Endodermal cell (in vitro differentiated cells): Measurements from ENCODE around the gene SYTL5. TPM values are rescaled to one million over a fixed set of nuclear protein-coding genes. Genes with fewer than 3 reads are reported as not detected.

Experiments
- DNase-seq: peaks from one replicate; pipeline ENCODE4 v3.0.0-alpha.2; 2017
- H3K27ac ChIP-seq: 2 replicates; pipeline ENCODE4 v1.5.1; 2013; ENCODE audit warnings: mild to moderate bottlenecking, low read depth, low read length, moderate library complexity
- H3K27me3 ChIP-seq: 2 replicates; pipeline ENCODE4 v1.6.1; 2013; ENCODE audit warnings: mild to moderate bottlenecking, low read length, moderate library complexity; ENCODE audit not compliant: insufficient read depth, control insufficient read depth, poor library complexity, severe bottlenecking
- H3K36me3 ChIP-seq: 2 replicates; pipeline ENCODE4 v1.7.0; 2013; ENCODE audit warnings: mild to moderate bottlenecking, low read length, moderate library complexity; ENCODE audit not compliant: control insufficient read depth, insufficient read depth
- H3K4me1 ChIP-seq: one replicate; pipeline ENCODE4 v1.7.0; 2013; ENCODE audit warnings: low read length; ENCODE audit not compliant: control insufficient read depth, insufficient read depth
- H3K4me3 ChIP-seq: 2 replicates; pipeline ENCODE4 v1.5.1; 2013; ENCODE audit warnings: mild to moderate bottlenecking, low read length, moderate library complexity
- H3K9ac ChIP-seq: 2 replicates; pipeline ENCODE4 v1.6.1; 2013; ENCODE audit warnings: mild to moderate bottlenecking, low read length, moderate library complexity; ENCODE audit not compliant: poor library complexity, severe bottlenecking; ENCODE audit errors: extremely low read depth
- H3K9me3 ChIP-seq: 2 replicates; pipeline ENCODE4 v1.6.1; 2013; ENCODE audit warnings: mild to moderate bottlenecking, low read length, moderate library complexity; ENCODE audit not compliant: control insufficient read depth
- H3K27ac Mint-ChIP-seq: 2 replicates; pipeline ENCODE4 v1.8.0; 2020; ENCODE audit warnings: mixed read lengths
- H3K27me3 Mint-ChIP-seq: 2 replicates; pipeline ENCODE4 v1.8.0; 2021; ENCODE audit warnings: mild to moderate bottlenecking, mixed read lengths; ENCODE audit not compliant: insufficient read depth
- H3K36me3 Mint-ChIP-seq: 2 replicates; pipeline ENCODE4 v1.8.0; 2020; ENCODE audit warnings: low read depth, mixed read lengths
- H3K4me1 Mint-ChIP-seq: 2 replicates; pipeline ENCODE4 v1.8.0; 2020; ENCODE audit warnings: mixed read lengths
- H3K4me3 Mint-ChIP-seq: 2 replicates; pipeline ENCODE4 v1.8.0; 2020; ENCODE audit warnings: mild to moderate bottlenecking, moderate library complexity, mixed read lengths
- H3K9me3 Mint-ChIP-seq: 2 replicates; pipeline ENCODE4 v1.8.0; 2020; ENCODE audit warnings: mild to moderate bottlenecking, mixed read lengths
- WGBS, 2 experiments: methylation state at CpG; one replicate each; pipeline versions ENCODE4 v1.1.5 to v1.1.7; 2013; ENCODE audit warnings: missing lambda C conversion rate in 2 of 2, mixed read lengths in 1 of 2; ENCODE audit not compliant: insufficient coverage in 1 of 2, insufficient read length in 1 of 2; 5-methylcytosine and 5-hydroxymethylcytosine counted together
- long read RNA-seq, 4 experiments: library from polyadenylated mRNA in 2 of 4; library from RNA in 1 of 4; library from capped mRNA in 1 of 4; stranded (forward) in 3 of 4; unstranded in 1 of 4; transcript quantifications; one replicate each; pipeline ENCODE4 v2.0.0, GENCODE V29; 2020 to 2021; ENCODE audit warnings: inconsistent platforms in 1 of 4
- polyA plus RNA-seq, 2 experiments: library from polyadenylated mRNA; stranded (reverse); fragments of 50-300 nt; gene quantifications; one replicate each; pipeline ENCODE4 v1.2.3, GENCODE V29; 2013
- total RNA-seq, 2 donors: library from RNA; stranded (reverse); fragmentation: NEBNext Ultra II Directional in 1 of 2; extraction: Animal tissue kit (Norgen Biotek cat#: 25700) in 1 of 2; gene quantifications; 2 replicates in 1 of 2; 3 replicates in 1 of 2; pipeline ENCODE4 v1.2.1, GENCODE V29; 2021
- TF ChIP-seq, protein P1 (sequence below): fragments of 200-600 bp; sonication (generic); conservative IDR thresholded peaks from 2 replicates; pipeline ENCODE4 v1.5.0; 2021; ENCODE audit warnings: antibody characterized with exemption, mild to moderate bottlenecking

The SYTL5 gene
- 1 to 10 TPM; 8.1 to 8.6 TPM for total RNA-seq
- polyA plus RNA-seq (2013, experiment 1 of 2): 2.5 TPM
- polyA plus RNA-seq (2013, experiment 2 of 2): 3.4 TPM
- long read RNA-seq, experiment 1, partial matches to known transcripts: 2 of 5 reads
- long read RNA-seq, experiment 1, other reads (novel, unspliced or antisense): 3 of 5 reads
- long read RNA-seq, experiment 2, partial matches to known transcripts: 0 of 5 reads
- long read RNA-seq, experiment 2, other reads (novel, unspliced or antisense): 5 of 5 reads
- long read RNA-seq, experiment 3, partial matches to known transcripts: 7 of 42 reads
- long read RNA-seq, experiment 3, other reads (novel, unspliced or antisense): 35 of 42 reads
- long read RNA-seq, experiment 4: 0 reads

DNA sequence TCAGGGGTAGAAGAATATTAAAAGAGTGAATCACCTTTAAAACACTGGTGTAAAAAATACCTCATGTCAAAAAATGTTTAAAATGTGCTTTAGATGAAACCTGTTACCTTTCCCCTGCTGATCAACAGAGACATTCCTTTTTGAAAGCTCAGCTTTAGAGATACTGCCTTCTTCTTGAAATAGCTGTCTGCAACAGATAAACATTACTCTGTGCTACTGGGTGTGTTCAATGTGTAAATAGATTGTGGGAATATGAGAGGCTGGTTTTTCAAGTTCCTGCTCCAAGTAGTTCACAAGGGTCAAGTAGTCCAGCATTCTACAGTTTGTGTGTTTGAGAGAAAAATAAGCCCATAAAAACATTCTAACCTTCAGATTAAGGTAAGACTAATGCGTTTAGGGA is at the start of gene SYTL5:
TSS of gene SYTL5 (plus strand) at position 263 of the 400 bp plus-strand sequence. CDS start 27,337 bp downstream, outside the sequence.
- Histone ChIP-seq H3K27me3 (no peaks in the 10 kb centered on the region), H3K9me3 (no peaks in the 10 kb centered on the region), H3K9ac (no peak within 1 kb of the TSS), H3K4me3 (no peak within 1 kb of the TSS), H3K4me1 (no peaks in the 10 kb centered on the region), H3K27ac (no peak within 1 kb of the TSS), H3K36me3 (no peaks in the 10 kb centered on the region)
- Mint-ChIP-seq H3K4me1 (no peaks in the 10 kb centered on the region), H3K27ac (no peak within 1 kb of the TSS), H3K9me3 (peaks cover 37% of the 10 kb centered on the region), H3K36me3 (no peaks in the 10 kb centered on the region), H3K27me3 (peaks cover 2% of the 10 kb centered on the region), H3K4me3 (no peak within 1 kb of the TSS)
- no peak for DNase-seq
- no CpG with 5 or more reads among the region's 1 CpG for WGBS, 2 experiments
- TF ChIP-seq, protein P1, sequence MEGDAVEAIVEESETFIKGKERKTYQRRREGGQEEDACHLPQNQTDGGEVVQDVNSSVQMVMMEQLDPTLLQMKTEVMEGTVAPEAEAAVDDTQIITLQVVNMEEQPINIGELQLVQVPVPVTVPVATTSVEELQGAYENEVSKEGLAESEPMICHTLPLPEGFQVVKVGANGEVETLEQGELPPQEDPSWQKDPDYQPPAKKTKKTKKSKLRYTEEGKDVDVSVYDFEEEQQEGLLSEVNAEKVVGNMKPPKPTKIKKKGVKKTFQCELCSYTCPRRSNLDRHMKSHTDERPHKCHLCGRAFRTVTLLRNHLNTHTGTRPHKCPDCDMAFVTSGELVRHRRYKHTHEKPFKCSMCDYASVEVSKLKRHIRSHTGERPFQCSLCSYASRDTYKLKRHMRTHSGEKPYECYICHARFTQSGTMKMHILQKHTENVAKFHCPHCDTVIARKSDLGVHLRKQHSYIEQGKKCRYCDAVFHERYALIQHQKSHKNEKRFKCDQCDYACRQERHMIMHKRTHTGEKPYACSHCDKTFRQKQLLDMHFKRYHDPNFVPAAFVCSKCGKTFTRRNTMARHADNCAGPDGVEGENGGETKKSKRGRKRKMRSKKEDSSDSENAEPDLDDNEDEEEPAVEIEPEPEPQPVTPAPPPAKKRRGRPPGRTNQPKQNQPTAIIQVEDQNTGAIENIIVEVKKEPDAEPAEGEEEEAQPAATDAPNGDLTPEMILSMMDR: no peak

DNA sequence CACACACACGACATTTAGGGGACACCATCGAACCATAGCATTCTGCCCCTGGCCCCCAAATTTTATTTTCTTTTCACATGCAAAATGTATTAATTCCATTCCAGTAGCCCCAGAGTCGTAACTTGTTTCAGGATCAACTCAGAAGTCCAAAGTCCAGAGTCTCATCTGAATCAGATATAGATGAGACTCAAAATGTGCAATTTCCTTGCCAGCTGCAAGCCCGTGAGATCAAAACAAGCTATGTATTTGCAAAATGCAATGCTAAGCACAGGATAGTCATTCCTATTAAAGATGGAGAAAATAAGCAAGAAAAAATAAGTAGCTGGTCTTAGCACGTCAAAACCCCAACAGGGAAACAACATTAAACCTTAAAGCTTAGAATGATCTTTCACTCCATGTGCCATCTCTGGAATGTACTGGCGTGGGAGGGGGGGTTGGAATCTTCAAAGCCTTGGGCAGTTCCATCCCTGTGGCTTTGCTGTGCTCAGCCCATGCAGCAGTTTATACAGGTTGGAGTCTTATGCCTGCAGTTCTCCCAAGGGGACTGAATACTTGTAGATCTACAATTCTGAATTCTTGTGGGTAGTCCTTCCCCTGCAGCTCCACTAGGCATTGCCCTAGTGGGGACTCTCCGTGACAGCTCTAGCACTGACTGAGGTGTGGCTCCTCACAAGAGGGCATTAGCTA is 47.7 kb upstream of the SYTL5 start:
- Mint-ChIP-seq H3K36me3 (no peaks in the 10 kb centered on the region), H3K4me1 (peaks cover 8% of the 10 kb centered on the region), H3K9me3 (peaks cover 33% of the 10 kb centered on the region), H3K27ac (no peak overlapping the region), H3K27me3 (no peaks in the 10 kb centered on the region), H3K4me3 (no peak overlapping the region)
- Histone ChIP-seq H3K9me3 (no peaks in the 10 kb centered on the region), H3K36me3 (no peaks in the 10 kb centered on the region), H3K27ac (no peak overlapping the region), H3K4me1 (no peaks in the 10 kb centered on the region), H3K9ac (no peak overlapping the region), H3K27me3 (no peaks in the 10 kb centered on the region), H3K4me3 (no peak overlapping the region)
- TF ChIP-seq, protein P1: no peak
- WGBS, 2 experiments: 64% methylated on average over 7 of the region's 7 CpGs; no CpG with 5 or more reads in 1 of the 2 experiments
- DNase-seq: no peak

DNA sequence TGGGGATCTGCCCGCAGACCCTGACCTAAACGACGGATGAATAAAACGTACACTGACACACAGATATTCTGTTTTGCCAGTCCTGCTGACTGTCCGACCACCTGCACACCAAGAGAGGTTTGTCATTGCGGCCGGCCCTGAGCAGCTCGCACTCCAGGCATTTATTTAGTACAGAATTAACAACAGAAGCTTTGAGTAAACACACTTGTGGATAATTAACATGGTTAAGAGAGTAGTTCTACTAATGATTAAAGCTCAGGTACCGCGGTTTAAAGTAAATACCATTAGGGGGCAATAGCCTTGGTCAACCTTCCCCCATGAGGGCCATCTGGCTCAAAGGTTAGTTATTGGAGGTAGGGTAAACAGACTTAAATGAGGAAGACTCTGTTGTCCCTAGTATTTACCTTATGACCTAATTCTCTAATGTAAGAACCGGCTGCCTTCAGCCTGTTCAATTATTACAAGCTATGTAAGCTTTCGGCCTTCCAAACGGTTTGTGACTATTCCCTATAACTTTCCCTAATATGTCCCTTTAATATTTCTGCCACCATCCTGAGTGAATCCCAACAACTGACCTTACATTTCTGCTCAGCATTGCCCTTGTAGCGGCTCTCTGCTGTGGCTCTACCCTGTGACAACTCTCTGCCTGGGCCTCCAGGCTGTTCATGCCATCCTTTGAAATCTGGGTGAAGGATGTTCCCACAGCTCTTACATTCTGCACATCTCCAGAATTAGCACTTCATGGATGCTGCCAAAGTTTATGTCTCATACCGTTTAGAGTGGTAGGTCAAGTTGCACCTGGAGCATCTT is 46.9 kb upstream of the SYTL5 start:
- Histone ChIP-seq H3K27ac (no peak overlapping the region), H3K4me1 (no peaks in the 10 kb centered on the region), H3K9me3 (no peaks in the 10 kb centered on the region), H3K36me3 (no peaks in the 10 kb centered on the region), H3K27me3 (no peaks in the 10 kb centered on the region), H3K9ac (no peak overlapping the region), H3K4me3 (no peak overlapping the region)
- no peak for DNase-seq
- WGBS, 2 experiments: 93% methylated on average over 14 of the region's 15 CpGs; no CpG with 5 or more reads in 1 of the 2 experiments
- TF ChIP-seq, protein P1: no peak
- H3K4me1 Mint-ChIP-seq: peaks cover 8% of the 10 kb centered on the region
- no peak overlapping the region for H3K4me3 Mint-ChIP-seq
- H3K9me3 Mint-ChIP-seq: peaks cover 37% of the 10 kb centered on the region
- H3K27ac Mint-ChIP-seq: no peak overlapping the region
- H3K27me3 Mint-ChIP-seq: no peaks in the 10 kb centered on the region
- no peaks in the 10 kb centered on the region for H3K36me3 Mint-ChIP-seq
